Frontal cortex (tissue), 4 donors: Measurements from ENCODE around the gene ZNF408. TPM values are rescaled to one million over a fixed set of nuclear protein-coding genes. Genes with fewer than 3 reads are reported as not detected.
"Not testable (repeated sequence)": the region's sequence is repeated elsewhere in the genome, so short reads cannot be mapped to it uniquely, and the experiment has no call there.

Source experiments
- DNase-seq, 2 donors: peaks; one replicate each; pipeline ENCODE4 v3.0.0; 2012; ENCODE audit warnings: low spot score in 2 of 2
- FAIRE-seq: peaks from 2 replicates; lab custom pipeline; 2012; peaks lifted over from hg19 to GRCh38; lab: Jason Lieb, UNC
- total RNA-seq: library from RNA; depleted of rRNA; stranded (reverse); fragments of >200 nt; gene quantifications from one replicate; pipeline ENCODE4 v1.2.3, GENCODE V29; 2014
- donor health status: control.
- donor health status: control.
- donor health status: control.

The ZNF408 gene
- total RNA-seq, 1 donor from 2014 or later: 4.5 TPM

DNA sequence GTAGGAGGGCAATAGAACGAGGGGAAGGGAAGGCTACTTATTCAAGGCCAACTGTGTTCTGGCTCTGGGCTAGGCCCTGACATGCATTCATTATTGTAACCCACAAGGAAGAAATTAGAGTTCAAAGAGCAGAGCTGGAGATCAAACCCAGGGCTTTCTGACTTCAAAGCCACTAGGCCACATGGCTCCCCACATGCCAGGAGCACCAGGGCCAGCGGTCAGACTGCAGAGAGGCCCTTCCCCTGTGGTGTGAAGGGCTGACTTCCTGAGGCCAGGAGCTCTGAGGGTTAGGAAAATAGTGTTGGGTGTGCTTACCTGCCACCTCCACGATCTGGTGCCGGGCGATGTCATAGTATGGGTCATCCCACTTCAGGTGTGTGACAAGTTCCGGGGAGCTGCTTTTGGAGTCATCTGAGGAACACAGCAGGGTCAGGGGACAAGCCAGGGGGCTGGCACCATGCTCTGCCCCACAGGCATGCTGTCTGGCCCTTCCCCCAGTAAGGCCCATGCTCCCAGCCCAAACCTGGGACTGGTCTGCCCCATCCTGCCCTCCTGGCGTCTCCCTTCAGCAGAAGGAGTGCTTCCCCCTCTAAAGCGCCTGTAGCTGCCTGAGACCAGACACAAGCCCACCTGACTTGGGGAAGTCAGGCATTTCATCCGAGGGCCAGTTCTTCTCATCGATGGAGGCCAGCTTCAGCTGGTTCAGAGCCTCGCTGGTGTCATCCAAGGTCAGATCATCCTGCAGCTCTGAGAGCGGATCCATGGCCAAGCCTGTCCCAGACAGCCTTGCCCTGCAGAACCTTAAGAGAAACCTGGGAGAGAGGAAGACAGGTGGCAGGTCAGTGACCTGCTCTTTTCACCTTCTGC is 5.3 kb upstream of the ZNF408 start:
- DNase-seq (no peak), FAIRE-seq (no peak)

DNA sequence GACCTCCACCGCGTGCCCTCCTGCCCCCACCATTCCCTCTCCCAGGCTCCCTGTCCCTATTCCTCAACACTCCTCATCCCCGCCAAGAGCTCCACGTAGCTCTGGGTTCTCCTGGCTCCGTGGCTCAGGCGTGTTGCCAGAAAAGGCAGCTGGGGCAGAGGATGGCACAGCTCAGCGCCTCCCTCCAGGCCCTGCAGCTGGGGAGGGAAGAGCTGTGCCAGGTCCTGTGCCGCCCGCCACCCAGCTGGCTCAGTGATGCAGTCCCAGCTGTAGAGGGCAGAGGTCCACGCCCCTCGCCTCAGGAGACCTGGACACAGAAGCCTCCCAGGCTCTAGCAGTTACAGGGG is 4.6 kb upstream of the ZNF408 start:
- FAIRE-seq (peak; percentile 42), DNase-seq (peak; percentile 66)

DNA sequence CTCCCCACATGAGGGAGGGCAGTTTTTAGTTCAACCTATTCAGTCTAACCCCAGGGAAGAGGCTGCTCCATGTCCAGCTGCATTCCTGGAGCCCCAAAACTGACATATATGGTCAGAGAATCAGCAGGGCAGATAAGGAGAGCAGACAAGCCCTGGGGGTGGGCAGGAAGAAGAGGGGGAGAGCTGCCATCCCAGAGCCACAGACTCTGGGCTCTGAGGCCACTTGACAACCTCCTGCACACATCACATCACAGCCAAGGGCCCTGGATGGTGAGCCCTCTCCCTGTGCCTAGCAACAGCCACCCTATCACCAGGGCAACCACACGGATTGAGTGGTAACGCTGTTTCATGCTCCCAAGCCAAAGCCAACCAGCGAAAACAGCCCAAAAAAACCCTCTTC is 3.5 kb upstream of the ZNF408 start:
- FAIRE-seq (no peak), DNase-seq (no peak)

DNA sequence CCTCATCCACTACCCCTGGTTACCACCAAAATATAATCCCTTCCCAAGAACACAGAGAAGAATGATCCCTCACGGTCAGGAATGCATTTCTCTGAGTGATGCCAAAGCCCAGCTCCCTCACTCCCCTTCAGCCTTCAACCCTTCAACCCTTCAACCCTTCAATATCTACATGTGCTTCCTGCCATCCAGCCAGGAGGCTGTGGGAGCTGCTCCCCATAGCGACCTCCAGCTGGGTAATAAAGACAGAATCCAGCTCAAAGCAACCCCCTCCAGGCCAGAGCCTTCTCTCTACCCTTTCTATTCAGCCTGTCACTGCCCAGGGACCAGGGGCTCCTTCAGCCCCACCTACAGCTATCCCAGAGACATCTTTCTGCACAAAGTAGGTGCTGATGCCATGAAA is 3.1 kb upstream of the ZNF408 start:
- DNase-seq: no peak
- FAIRE-seq: no peak

DNA sequence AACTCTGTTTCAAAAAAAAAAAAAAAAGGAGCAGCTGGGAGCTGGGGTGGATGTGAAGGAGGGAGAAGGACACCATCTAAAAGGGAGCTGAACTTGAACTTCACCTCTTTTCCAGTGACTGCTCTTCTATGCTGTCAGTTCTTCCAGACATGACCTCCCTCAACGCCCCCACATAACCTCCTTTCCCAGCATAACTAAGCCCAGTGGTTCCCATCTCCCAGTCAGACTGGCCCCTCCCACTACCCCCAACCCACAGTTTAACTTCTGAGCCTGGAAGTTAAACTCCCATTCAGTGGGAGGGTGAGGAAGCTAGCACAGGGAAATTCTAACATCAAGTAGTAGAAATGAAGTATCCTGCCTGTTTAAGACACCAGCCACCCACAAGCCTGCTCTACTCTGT is 2.2 kb upstream of the ZNF408 start:
- no peak for FAIRE-seq
- no peak for DNase-seq

DNA sequence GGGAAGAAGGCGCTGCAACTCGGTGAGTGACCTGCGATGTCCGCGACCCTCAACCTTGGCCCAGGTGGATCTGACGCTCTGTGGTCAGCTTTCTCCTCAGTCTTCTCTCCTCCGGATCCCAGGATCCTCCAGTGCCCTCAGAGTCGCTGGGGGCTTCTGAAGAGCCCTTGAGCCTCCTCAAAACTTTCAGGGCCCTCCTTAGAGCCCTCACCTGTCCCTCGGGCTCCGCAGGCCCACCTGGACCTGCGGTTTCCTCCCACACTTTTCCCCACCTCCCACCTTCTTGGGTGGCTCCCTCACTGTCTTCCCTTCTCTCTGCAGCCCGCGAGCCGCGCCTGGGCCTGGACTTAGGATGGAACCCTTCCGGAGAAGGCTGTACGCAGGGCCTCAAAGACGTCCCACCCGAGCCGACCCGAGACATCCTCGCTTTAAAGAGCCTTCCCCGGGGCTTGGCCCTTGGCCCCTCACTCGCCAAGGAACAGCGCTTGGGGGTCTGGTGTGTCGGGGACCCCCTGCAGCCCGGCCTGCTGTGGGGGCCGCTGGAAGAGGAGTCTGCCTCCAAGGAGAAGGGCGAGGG is 335 bp downstream of the ZNF408 start:
- FAIRE-seq: no peak
- no peak for DNase-seq

DNA sequence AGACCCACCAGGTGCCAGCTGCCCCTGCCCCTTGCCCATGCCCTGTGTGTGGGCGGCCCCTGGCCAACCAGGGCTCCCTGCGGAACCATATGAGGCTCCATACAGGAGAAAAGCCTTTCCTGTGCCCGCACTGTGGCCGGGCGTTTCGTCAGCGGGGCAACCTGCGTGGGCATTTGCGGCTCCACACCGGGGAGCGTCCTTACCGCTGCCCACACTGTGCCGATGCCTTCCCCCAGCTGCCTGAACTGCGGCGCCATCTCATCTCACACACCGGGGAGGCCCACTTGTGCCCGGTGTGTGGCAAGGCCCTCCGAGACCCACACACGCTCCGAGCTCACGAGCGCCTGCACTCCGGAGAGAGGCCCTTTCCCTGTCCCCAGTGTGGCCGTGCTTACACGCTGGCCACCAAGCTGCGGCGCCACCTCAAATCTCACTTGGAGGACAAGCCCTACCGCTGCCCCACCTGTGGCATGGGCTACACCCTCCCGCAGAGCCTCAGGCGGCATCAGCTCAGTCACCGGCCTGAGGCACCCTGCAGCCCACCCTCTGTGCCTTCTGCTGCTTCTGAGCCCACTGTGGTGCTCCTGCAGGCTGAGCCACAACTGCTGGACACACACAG is 4.3 kb downstream of the ZNF408 start:
- FAIRE-seq (no peak), DNase-seq (no peak)

DNA sequence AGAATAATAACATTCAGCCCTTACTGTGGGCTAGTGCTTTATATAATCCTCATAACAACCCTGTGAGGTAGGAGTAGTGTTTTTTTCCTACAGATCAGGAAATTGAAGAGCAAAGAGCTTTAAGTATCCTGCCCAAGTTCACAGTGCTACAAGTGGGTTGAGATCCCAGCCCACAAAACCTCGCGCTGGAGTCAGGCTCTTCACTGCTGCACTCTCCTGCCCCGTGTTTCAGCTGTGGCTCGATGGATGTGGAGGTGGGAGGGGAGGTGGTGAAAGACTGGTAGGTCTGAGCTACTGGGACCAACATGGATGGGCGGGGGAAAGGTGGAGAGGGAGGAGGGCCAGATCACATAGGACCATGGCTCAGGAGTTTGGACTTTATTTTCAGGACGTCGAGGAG is 6.1 kb downstream of the ZNF408 start:
- FAIRE-seq: no peak
- DNase-seq: no peak

DNA sequence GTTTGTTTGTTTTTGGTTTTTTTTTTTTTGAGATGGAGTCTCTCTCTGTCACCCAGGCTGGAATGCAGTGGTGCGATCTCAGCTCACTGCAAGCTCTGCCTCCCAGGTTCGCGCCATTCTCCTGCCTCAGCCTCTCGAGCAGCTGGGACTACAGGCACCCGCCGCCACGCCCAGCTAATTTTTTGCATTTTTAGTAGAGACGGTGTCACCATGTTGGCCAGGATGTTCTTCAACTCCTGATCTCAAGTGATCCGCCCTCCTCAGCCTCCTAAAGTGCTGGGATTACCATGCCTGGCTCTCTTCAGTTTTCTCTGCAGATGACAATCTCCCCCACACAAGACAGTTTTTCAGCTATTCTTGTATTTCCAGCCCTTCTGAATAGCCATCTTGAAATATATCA is 8.5 kb downstream of the ZNF408 start:
- FAIRE-seq, DNase-seq: not testable (repeated sequence)

DNA sequence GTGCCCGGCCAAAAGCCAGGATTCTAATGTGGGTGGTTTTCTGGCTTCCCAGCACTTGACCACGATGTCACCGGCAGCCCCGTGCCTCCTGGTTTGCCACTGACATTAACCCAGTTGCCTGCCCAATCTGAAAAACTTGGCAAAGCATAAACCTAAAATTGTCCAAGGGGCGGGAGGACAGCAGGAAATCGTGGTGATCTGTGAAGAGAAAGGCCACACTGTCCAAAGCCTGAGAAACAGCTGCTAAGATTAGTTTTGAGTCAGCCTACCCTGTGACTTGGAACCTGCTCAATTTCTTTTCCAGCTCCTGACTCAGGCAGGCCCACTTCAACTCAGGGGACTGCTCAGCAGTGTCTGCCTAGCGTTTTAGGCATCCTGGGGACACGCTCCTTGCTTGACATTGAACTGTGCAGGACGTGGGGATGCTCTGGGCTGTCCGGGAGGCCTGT is 10.0 kb downstream of the ZNF408 start:
- FAIRE-seq: no peak
- peak in 1 of 2 donors; percentile 43 for DNase-seq

DNA sequence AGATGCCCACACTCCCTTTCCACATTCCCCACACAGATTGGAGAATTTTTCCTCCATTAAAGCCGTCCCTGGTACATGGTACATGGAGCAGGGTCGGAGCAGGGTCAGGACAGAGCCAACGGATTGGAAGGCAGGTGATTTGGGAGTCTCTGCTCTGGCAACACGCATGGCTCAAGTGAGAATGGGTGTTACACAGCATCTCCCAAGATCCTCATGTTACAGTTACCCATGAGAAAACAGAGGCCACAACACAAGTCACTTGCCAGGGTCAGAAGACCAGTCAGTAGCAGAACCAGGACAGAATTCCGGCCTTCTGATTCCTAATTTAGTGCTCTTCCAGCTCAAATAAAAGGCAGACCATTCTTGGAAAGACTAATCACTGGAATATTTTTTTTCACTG is 10.5 kb downstream of the ZNF408 start:
- DNase-seq (no peak), FAIRE-seq (no peak)

DNA sequence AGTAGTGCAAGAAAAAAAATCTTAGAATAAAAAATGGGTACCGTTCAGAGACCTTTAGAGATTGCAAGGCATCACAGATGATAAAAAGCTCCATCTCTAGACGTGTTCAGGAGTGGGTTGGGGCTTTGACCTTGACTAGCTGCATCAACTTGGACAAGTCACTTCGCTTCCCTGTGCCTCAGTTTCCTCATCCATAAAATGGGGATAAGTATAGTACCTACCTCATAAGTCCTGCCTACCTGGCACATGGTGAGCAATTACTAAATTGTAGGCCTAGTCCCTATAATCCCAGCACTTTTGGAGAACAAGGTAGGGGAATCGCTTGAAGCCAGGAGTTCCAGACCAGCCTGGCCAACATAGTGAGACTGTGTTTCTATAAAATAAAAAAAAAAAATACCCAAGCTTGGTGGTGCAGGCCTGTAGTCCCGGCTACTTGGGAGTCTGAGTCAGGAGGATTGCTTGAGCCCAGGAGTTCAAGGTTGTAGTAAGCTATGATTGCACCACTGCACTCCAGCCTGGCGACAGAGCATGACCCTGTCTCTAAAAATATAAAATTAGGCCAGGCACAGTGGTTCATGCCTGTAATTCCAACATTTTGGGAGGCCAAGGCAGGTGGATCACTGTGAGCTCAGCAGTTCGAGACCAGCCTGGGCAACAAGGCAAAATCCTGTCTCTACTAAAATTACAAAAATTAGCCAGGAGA is 12.2 kb downstream of the ZNF408 start:
- FAIRE-seq (no peak), DNase-seq (no peak)

DNA sequence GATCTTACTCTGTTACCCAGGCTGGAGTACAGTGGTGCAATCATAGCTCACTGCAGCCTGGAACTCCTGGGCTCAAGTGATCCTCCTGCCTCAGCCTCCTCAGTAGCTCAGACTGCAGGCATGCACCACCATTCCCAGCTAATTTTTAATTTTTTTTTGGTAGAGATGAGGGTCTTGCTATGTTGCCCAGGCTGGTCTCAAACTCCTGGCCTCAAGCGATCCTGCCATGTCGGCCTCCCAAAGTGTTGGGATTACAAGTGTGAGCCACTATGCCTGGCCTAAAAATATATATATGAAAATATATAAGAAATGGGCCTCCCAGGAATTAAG is 17.0 kb downstream of the ZNF408 start:
- DNase-seq, FAIRE-seq: not testable (repeated sequence)

DNA sequence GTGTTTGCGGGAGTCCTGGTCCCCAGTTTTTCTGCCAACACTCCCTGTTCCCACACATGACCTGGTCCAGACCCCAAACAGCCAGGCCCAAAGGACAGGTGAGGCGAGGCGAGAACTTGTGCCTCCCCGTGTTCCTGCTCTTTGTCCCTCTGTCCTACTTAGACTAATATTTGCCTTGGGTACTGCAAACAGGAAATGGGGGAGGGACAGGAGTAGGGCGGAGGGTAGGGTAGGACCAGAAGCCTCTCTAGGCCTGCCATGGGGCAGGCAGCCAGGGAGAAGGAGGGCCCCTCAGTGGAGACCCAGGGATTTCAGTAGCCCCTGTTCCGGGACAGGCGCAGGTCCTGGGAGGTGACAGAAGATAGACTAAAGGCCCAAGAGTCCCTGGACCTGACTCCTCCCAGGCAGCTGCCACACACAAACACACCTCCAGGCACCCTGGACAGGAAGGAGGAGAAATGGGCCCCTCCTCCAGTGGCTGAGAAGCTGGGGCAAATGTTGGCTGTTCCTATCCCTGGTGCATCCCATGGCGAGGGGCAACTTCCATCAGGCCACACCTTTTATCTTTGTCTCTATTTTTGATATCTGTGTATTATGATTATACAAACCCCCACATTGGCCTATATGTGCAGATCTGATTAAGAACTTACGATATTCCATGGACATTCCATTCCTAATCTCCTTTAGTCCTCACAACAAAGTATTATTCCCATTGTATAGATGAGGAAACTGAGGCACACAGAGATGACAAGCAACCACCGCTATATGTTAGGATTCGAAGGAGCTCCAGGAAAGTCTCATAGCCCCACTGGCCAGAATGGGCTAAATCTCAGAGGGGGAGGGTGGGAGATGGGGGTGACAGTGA is 17.6 kb downstream of the ZNF408 start:
- FAIRE-seq (no peak), DNase-seq (no peak)

DNA sequence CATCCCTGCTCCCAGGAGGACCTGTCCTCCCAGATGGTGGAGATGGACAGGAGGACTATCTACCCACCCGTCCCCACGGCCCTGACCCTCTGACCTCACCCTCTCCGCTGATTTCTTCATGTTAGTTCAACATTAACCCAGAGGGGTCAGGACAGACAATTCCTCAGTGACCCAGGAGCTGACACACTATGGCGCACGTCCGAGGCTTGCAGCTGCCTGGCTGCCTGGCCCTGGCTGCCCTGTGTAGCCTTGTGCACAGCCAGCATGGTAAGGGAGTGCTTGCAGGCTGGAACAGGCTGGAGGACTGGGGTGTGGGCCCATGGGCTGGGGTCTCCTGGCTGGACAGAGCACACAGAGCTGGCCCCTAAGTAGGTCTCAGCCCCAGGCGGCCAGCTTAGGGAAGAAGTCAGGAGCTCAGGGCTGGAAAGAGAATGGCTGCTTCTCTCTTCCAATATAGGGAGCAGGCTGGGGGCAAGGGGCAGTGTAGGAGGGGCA is 18.3 kb downstream of the ZNF408 start, which contains the start of gene F2:
TSS of gene F2 (plus strand) at position 166 of the 495 bp plus-strand sequence. CDS start at position 189, 23 bp downstream.
- no peak for DNase-seq
- no peak for FAIRE-seq

DNA sequence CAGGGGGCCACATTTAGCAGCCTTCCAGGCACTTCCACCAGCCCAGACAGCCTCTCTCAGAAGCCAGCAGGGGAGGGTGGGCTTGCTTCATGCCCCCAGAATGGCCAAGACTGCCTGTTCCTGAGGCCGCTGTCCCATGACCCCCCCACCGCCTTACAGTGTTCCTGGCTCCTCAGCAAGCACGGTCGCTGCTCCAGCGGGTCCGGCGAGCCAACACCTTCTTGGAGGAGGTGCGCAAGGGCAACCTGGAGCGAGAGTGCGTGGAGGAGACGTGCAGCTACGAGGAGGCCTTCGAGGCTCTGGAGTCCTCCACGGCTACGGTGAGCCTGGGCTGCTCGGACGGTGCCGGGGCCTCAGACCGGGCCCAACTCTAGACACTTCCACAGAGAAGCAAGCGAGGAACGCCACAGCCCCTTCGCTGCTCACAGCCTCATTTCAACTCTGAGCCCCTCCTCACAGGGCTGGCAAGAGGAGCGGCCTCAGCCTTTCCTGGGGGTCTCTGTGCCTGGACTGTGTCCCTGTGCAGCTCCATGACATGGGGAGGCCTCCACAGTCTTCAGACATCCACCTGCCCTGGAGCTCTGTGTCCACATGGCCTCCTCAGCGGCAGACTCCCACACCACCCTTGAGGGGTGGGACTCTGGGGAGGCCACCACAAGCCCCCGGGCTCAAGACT is 18.9 kb downstream of the ZNF408 start:
- DNase-seq: no peak
- no peak for FAIRE-seq

DNA sequence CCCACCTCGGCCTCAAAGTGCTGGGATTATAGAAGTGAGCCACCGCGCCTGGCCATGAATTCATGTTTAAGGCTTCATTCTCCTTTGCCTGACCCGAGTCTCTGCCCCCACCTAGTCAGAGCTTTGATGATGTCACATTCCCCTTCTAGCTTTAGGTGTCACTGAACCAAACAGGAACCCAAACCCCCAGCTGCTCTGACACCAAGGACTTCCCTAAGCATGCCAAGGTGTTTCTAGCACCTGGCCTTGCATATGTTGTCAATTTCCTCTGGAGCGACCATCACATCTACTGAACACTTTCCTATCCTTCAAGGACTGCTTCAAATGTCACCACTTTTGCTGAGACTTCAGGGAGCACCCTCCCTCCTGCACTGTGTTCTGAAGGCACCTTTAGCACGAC is 20.5 kb downstream of the ZNF408 start:
- FAIRE-seq: no peak
- no peak for DNase-seq

DNA sequence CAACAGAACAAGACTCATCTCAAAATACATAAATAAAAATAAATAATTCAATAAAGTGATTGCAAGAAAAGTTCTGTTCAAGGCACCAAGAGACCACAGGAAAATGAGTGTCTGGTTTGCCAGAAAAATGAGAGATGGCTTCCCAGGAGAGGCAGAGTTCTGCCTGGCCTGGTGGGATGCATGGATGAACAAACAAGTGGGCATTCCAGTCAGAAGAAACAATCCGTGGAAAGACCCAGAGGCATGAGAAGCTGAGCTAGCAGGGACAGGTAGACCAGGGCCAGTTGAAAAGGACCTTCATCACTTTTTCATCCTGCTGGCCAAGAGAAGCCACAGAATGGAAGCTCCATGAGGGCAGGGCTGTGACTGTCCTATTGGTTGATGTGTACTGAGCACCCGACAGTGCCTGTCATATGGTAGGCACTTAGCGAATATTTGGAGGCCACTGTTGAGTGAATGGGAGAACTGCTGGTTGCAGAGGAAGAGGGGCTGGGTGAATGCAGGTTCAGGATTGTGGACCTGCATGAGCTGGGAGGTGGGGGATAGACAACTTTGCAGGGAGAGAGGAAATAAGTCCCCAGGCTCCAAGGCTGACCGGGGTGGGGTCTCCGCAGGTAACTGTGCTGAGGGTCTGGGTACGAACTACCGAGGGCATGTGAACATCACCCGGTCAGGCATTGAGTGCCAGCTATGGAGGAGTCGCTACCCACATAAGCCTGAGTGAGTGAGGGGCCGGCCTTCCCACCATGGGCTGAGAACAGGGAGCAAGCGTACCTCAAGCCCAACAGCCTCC is 21.9 kb downstream of the ZNF408 start:
- FAIRE-seq (no peak), DNase-seq (no peak)
